Measurements from ENCODE around the gene ANKRD62. TPM values are rescaled to one million over a fixed set of nuclear protein-coding genes. Genes with fewer than 3 reads are reported as not detected.

The ANKRD62 gene
- total RNA-seq, 1 donor from 2014 or later, result not detected

DNA sequence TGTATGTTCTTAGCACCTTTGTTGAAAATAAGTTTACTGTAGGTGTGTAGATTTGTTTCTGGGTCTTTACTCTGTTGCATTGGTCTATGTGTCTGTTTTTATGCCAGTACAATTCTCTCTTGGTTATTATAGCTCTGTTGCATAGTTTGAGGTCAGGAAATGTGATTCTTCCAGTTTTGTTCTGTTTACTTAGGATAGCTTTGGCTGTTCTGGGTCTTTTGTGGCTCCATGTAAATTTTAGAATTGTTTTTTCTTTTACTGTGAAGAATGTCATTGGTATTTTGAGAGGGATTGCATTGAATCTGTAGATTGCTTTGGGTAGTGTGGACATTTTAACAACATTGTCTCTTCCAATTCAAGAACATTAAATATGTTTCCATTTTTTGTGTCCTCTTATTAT lies 69.1 kb downstream of the ANKRD62 start:
- DNase-seq (ENCODE audit: low spot score in 2 of 2), result no peak
- FAIRE-seq, result no peak

DNA sequence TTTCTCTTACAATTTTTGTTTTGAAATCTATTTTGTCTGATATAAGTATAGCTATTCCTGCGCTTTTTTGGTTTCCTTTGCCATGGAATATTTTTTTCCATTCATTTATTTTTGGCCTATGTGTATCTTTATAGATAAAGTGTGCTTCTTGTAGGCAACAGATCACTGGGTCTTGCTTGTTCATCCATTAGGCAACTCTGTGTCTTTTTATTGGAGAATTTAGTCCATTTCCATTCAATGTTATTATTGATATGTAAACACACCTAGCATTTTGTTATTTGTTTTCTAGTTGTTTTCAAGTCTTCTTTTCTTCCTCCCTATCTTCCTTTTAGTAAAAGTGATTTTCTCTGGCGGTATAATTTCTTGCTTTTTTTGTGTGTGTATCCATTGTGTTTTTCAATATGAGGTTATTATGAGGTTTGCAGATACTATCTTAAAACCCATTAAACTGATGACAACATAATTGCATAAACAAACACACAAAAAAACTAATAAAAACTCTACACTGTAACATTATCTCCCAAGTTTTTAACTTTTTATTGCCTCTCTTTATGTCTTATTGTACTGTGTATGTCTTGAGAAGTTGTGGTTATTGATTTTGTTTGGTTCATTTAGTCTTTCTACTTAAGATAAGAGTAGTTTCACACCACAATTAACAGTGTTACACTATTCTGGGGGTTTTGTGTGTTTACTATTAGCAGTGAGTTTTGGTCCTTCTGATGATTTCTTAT lies 71.6 kb downstream of the ANKRD62 start:
- DNase-seq (ENCODE audit: low spot score in 2 of 2) (no peak), FAIRE-seq (no peak)

Small RNA genes lying within 50 kb of the gene (small RNA-seq; reads per million reads assigned to genes)
- gene RNU6-324P, result not detected

Other genes starting within 250 kb of the ANKRD62 start
- 78.7 TPM for gene CHMP1B, start 242.4 kb upstream of the ANKRD62 start, total RNA-seq
- gene MPPE1, start 185.5 kb upstream of the ANKRD62 start, total RNA-seq, result 16.3 TPM
- gene IMPA2, start 112.3 kb upstream of the ANKRD62 start, total RNA-seq, result 2.9 TPM
- 1.6 TPM for gene CIDEA, start 160.5 kb downstream of the ANKRD62 start, total RNA-seq
- 33.0 TPM for gene TUBB6, start 214.4 kb downstream of the ANKRD62 start, total RNA-seq

All from frontal cortex (tissue), 4 donors.